K562 treated with DMSO at 1 percent for 48 hours (cell line): ENCODE results near the gene TOX4. TPM values are rescaled to one million over a fixed set of nuclear protein-coding genes. Genes with fewer than 3 reads are reported as not detected.

ENCODE experiments used
- total RNA-seq: library from RNA; unstranded; fragments of 300-600 nt; gene quantifications from 2 replicates; pipeline ENCODE4 v1.2.3, GENCODE V29; 2022; ENCODE audit warnings: low replicate concordance; ENCODE audit errors: extremely low read depth

Gene TOX4
- total RNA-seq: not detected in 2 replicates

GRCh38 chr14:21476925-21477681 lies at the start of gene TOX4, which contains the start of gene RAB2B:
TOX4 (plus strand) TSS chr14:21477195; CDS start chr14:21477279, 84 bp downstream.
RAB2B (minus strand) TSS chr14:21476959; CDS start chr14:21476872, 87 bp downstream.

GRCh38 chr14:21455912-21456667 lies 20.9 kb upstream of the TOX4 start, which contains the start of gene CHD8:
CHD8 (minus strand) TSS chr14:21456123; CDS start chr14:21431643, 24,480 bp downstream.

GRCh38 chr14:21510735-21511657 lies 34.0 kb downstream of the TOX4 start, which contains the start of gene METTL3:
METTL3 (minus strand) TSS chr14:21511340; CDS start chr14:21511223, 117 bp downstream.

GRCh38 chr14:21525962-21526671 lies 49.1 kb downstream of the TOX4 start, which contains the start of gene SALL2:
SALL2 (minus strand) TSS chr14:21526346; CDS start chr14:21526127, 219 bp downstream.

Other genes starting within 250 kb of the TOX4 start
- gene HNRNPC, start 207.8 kb upstream of the TOX4 start, total RNA-seq: 1,103 TPM in 1 of 2 replicates, not detected in the other
- not detected in 2 replicates for gene RPGRIP1, start 197.1 kb upstream of the TOX4 start, total RNA-seq
- not detected in 2 replicates for gene SUPT16H, start 93.2 kb upstream of the TOX4 start, total RNA-seq
- gene CHD8, start 21.1 kb upstream of the TOX4 start, total RNA-seq: not detected in 2 replicates
- not detected in 2 replicates for gene RAB2B, start 236 bp upstream of the TOX4 start, total RNA-seq
- not detected in 2 replicates for gene METTL3, start 34.1 kb downstream of the TOX4 start, total RNA-seq
- gene SALL2, start 49.2 kb downstream of the TOX4 start, total RNA-seq: not detected in 2 replicates
- not detected in 2 replicates for gene OR10G3, start 102.9 kb downstream of the TOX4 start, total RNA-seq
- not detected in 2 replicates for gene OR10G2, start 157.7 kb downstream of the TOX4 start, total RNA-seq
- not detected in 2 replicates for gene OR4E2, start 176.6 kb downstream of the TOX4 start, total RNA-seq
- gene OR4E1, start 196.6 kb downstream of the TOX4 start, total RNA-seq: not detected in 2 replicates